ENCODE measurements around the gene MAMDC2. TPM values are rescaled to one million over a fixed set of nuclear protein-coding genes. Genes with fewer than 3 reads are reported as not detected.

The MAMDC2 gene
- total RNA-seq, 1 experiment from 2014 or later = 4.6 TPM

GRCh38 chr9:70091572-70091971, 47.9 kb downstream of the MAMDC2 start:
- Histone ChIP-seq H3K79me1 (ENCODE audit: insufficient read depth, low read depth, low read length, poor library complexity, severe bottlenecking) (no peaks in the 10 kb centered on the region), H3K23me2 (ENCODE audit: insufficient read length, low read depth, low read length, poor library complexity, severe bottlenecking) (no peaks in the 10 kb centered on the region), H3K14ac (ENCODE audit: insufficient read depth, low read length) (no peak overlapping the region), H2BK5ac (ENCODE audit: insufficient read length, low read length) (no peak overlapping the region), H2BK15ac (ENCODE audit: low read depth, low read length) (no peak overlapping the region), H2AK5ac (ENCODE audit: insufficient read length, low read length) (no peak overlapping the region), H3K4ac (ENCODE audit: low read depth, low read length) (no peak overlapping the region), H2BK12ac (ENCODE audit: insufficient read length, low read depth, low read length) (no peak overlapping the region), H3K79me2 (ENCODE audit: insufficient read depth, low read length) (no peaks in the 10 kb centered on the region), H4K91ac (ENCODE audit: insufficient read length, low read depth, low read length) (no peak overlapping the region), H3K4me2 (ENCODE audit: insufficient read depth, insufficient read length, low read length) (no peak overlapping the region), H2BK120ac (ENCODE audit: low read depth, low read length, poor library complexity, severe bottlenecking) (no peak overlapping the region), H3K23ac (ENCODE audit: insufficient read length, low read depth, low read length) (no peak overlapping the region), H3K18ac (ENCODE audit: insufficient read length, low read depth, low read length) (no peak overlapping the region), H2BK20ac (ENCODE audit: low read depth, low read length, poor library complexity, severe bottlenecking) (no peak overlapping the region), H3K56ac (ENCODE audit: insufficient read length, low read depth, low read length) (no peak overlapping the region), H4K20me1 (ENCODE audit: control insufficient read depth, insufficient read depth, insufficient read length) (no peaks in the 10 kb centered on the region), H3T11ph (ENCODE audit: low read length) (no peak overlapping the region), H3K27me3 (ENCODE audit: insufficient read depth, low read length) (no peaks in the 10 kb centered on the region), H4K5ac (ENCODE audit: insufficient read length, low read depth, low read length) (no peak overlapping the region), H4K8ac (replicated peaks; ENCODE audit: insufficient read length, low read depth, low read length) (no peak overlapping the region), H3K9me3 (ENCODE audit: control insufficient read depth, low read depth, low read length) (no peaks in the 10 kb centered on the region), H3K9ac (ENCODE audit: extremely low read depth, insufficient read length, low read length) (no peak overlapping the region), H2AFZ (ENCODE audit: low read length) (no peak overlapping the region), H3K27ac (ENCODE audit: insufficient read length, low read depth, low read length) (no peak overlapping the region), H3K4me1 (ENCODE audit: insufficient read depth, low read length) (no peaks in the 10 kb centered on the region)
- no peaks in the 10 kb centered on the region for H3K27me3 Mint-ChIP-seq (ENCODE audit: low read depth)
- no peak for TF ChIP-seq CTCF (conservative IDR thresholded peaks at IDR 0.05)
- H3K9me3 Mint-ChIP-seq = no peaks in the 10 kb centered on the region; a peak in 1 of 5 replicates
- no peaks in the 10 kb centered on the region for H3K36me3 Mint-ChIP-seq (ENCODE audit: insufficient read depth in 1 of 3, low read depth in 3 of 3)
- no peak overlapping the region for H3K4me3 Mint-ChIP-seq
- no peaks in the 10 kb centered on the region; a peak in 2 of 4 replicates for H3K4me1 Mint-ChIP-seq
- no peak overlapping the region for H3K27ac Mint-ChIP-seq
- WGBS (ENCODE audit: extremely low coverage, insufficient read length, low lambda C conversion rate) = no CpG with 5 or more reads among the region's 5 CpGs
- no peak for DNase-seq
